ENCODE data around the gene TRIM62.

Gene TRIM62

DNA sequence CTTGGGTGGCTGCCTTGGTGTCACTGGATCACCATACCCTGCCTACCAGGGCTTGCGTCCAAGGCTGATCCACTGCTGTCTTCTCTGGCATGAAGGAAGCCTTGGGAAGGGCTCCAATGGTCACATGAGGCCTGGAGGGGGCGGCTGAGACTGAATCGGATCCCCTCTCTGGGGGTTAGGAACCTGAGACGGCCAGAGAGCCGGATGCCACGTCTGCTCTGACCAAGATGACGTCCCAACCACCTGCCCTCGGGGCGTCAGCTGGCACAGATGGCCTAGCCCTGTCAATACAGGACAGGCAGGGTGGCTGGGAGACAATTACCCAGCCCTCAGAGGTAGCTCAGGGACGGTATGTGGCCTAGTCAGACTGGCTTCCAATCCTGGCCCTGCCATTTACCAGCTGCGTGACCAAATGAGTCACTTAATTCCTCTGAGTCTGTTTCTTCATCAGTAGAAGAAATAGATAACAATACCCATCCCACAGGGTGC is 5.4 kb downstream of the TRIM62 start:
- no peaks in the 10 kb centered on the region for H3K27me3 ChIP-seq (replicated peaks; ENCODE audit: control insufficient read depth, insufficient read depth, low read length)
- no peak for DNase-seq (ENCODE audit: extremely low read depth, insufficient read length)
- TF ChIP-seq, protein P1, sequence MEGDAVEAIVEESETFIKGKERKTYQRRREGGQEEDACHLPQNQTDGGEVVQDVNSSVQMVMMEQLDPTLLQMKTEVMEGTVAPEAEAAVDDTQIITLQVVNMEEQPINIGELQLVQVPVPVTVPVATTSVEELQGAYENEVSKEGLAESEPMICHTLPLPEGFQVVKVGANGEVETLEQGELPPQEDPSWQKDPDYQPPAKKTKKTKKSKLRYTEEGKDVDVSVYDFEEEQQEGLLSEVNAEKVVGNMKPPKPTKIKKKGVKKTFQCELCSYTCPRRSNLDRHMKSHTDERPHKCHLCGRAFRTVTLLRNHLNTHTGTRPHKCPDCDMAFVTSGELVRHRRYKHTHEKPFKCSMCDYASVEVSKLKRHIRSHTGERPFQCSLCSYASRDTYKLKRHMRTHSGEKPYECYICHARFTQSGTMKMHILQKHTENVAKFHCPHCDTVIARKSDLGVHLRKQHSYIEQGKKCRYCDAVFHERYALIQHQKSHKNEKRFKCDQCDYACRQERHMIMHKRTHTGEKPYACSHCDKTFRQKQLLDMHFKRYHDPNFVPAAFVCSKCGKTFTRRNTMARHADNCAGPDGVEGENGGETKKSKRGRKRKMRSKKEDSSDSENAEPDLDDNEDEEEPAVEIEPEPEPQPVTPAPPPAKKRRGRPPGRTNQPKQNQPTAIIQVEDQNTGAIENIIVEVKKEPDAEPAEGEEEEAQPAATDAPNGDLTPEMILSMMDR (IDR thresholded peaks at IDR 0.05; ENCODE audit: insufficient read depth, low read length, poor library complexity, severe bottlenecking), result no peak
- H3K4me3 ChIP-seq (replicated peaks; ENCODE audit: low read depth, low read length), result no peak overlapping the region
- peaks cover 1% of the 10 kb centered on the region; the same call in 1 of the 2 replicates for H3K36me3 ChIP-seq (ENCODE audit: control insufficient read depth, insufficient read depth, low read length)

DNA sequence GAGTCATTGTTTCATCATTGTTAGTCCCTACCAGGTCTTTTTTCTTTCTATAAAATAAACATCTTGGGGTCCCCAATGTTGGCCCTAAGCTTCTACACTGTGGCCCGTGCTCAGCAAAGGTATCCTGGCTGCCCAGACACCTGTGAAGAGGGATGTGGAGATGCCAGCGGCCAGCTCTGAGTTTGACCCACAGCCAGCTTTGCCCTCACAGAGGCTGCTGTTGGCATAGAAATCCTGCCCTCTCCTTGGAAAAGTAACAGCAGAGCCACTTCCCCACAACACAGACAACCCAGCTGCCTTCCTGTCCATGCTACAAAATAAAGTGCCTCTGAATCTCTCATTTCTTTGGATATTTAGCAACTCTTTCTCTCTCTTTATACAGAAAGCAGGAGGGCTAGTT is 6.0 kb downstream of the TRIM62 start:
- DNase-seq (ENCODE audit: extremely low read depth, insufficient read length), result no peak
- no peaks in the 10 kb centered on the region for H3K27me3 ChIP-seq (replicated peaks; ENCODE audit: control insufficient read depth, insufficient read depth, low read length)
- TF ChIP-seq, protein P1 (IDR thresholded peaks at IDR 0.05; ENCODE audit: insufficient read depth, low read length, poor library complexity, severe bottlenecking), result no peak
- no peak overlapping the region for H3K4me3 ChIP-seq (replicated peaks; ENCODE audit: low read depth, low read length)
- peaks cover 1% of the 10 kb centered on the region; the same call in 1 of the 2 replicates for H3K36me3 ChIP-seq (ENCODE audit: control insufficient read depth, insufficient read depth, low read length)

DNA sequence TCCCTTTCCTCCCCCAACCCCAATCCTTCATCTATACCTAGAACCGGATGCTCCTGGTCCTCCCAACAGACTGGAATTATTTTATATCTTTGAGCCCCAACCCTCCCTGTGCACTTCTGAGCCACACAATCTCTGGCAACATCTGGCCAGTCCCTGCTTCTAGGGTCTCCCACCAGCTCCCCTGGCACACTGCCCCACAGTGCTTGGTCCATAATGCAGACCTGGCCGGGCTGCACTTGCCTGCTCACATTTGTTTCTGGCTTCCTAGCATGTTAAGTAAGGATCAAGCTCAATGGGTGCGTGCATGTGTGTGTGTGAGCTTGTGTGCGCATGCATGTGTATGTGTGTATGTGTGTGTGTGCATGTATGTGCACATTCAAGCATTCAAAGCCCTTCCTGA is 8.8 kb downstream of the TRIM62 start:
- TF ChIP-seq, protein P1 (IDR thresholded peaks at IDR 0.05; ENCODE audit: insufficient read depth, low read length, poor library complexity, severe bottlenecking), result no peak

DNA sequence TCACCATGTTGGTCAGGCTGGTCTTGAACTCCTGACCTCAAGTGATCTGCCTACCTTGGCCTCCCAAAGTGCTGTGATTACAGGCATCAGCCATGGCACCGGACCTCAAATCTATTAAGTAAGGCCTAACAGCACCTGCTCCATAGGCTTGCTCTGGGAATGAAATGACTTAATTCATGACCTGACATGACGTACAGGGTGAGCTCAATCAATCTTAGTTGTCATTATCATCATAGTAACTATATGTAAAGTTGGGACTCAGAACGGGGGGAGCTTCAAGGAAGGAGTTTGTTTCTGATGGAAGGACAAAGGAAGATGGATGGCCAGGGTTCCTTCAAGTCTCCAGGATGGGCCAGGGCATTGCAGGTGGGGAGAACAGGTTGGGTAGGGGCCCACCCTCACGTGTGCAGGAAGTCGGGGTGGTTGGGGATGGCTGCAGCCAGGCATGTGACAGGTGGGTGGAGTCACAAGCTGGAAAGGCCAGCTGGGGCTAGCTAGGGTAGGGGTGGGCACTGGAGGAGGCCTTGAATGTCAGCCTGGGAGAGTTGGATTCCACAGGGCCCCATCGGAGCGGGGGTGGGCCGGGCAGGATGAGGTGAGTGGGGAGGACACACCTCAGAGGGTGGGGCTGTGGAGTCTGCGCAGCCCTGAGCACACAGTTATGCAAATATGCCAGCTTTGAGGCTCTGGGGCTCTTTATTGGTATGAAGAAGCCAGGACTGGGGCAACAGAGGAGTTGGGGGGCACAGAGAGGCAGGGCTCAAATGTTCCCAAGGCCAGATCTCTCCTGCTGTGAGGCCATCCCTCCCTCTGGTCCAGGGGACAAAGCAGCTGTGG is 9.6 kb downstream of the TRIM62 start:
- TF ChIP-seq, protein P1 (IDR thresholded peaks at IDR 0.05; ENCODE audit: insufficient read depth, low read length, poor library complexity, severe bottlenecking), result no peak

More for the DNA sequence above, 8.8 kb downstream of the TRIM62 start:
- Histone ChIP-seq H3K27me3 (replicated peaks; ENCODE audit: control insufficient read depth, insufficient read depth, low read length) (no peaks in the 10 kb centered on the region), H3K4me3 (replicated peaks; ENCODE audit: low read depth, low read length) (no peak overlapping the region), H3K36me3 (ENCODE audit: control insufficient read depth, insufficient read depth, low read length) (no peaks in the 10 kb centered on the region)
- no peak for DNase-seq (ENCODE audit: extremely low read depth, insufficient read length)

DNA sequence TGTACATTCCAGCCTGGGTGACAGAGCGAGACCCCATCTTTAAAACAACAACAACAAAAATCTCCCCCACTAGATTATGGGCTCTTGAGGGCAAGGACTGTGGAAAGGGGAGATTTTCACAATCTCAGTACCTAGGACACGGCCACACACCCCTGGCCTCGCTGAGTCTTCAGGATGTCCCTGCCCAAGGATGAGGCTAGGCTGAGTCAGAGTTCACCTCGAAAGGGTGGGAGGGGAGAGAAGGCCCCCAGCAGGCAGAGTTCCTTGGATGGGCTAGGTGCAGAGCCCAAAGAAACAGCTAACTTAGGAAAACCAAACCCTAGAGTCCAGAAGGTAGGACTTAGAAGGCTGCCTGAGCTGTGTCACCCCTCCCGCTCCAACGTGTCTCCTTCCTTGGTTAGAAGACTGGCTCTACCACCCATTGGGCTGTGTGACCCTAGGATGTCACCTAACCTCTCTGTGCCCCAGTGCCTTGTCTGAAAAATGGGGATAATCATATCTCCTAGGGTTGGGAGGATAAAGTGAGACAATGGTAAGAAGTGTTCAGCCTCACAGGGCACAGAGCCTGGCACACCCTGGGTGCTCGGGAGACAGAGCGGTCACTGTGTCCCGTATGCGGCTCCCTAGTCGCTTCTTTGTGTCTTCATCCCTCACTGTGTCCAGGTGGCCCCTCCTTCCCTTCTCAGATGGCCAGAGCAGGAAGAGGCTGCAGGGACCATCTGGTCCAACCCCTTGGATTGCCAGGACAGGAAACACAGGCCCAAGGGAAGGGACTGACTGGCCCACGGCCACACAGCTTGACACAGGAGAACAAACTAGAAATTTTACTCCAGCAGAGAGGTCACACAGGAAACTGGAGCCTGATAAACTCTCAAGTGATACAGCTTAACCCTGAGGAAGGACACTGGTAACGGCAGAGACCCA is 11.2 kb downstream of the TRIM62 start:
- TF ChIP-seq, protein P1 (IDR thresholded peaks at IDR 0.05; ENCODE audit: insufficient read depth, low read length, poor library complexity, severe bottlenecking), result no peak
- Histone ChIP-seq H3K27me3 (replicated peaks; ENCODE audit: control insufficient read depth, insufficient read depth, low read length) (no peaks in the 10 kb centered on the region), H3K4me3 (replicated peaks; ENCODE audit: low read depth, low read length) (no peak overlapping the region), H3K36me3 (ENCODE audit: control insufficient read depth, insufficient read depth, low read length) (no peaks in the 10 kb centered on the region)
- no peak for DNase-seq (ENCODE audit: extremely low read depth, insufficient read length)

More for the DNA sequence above, 9.6 kb downstream of the TRIM62 start:
- Histone ChIP-seq H3K27me3 (replicated peaks; ENCODE audit: control insufficient read depth, insufficient read depth, low read length) (no peaks in the 10 kb centered on the region), H3K4me3 (replicated peaks; ENCODE audit: low read depth, low read length) (no peak overlapping the region), H3K36me3 (ENCODE audit: control insufficient read depth, insufficient read depth, low read length) (no peaks in the 10 kb centered on the region)
- DNase-seq (ENCODE audit: extremely low read depth, insufficient read length), result no peak
